Stimulated activated CD4-positive, alpha-beta T cell treated with anti-CD3 and anti-CD28 coated beads, Interleukin-1b, Interleukin-23, amount 100 ng/mL, for 24 hours (primary cell): ENCODE measurements around the gene TNNC2.
"Not testable (repeated sequence)": the region's sequence is repeated elsewhere in the genome, so short reads cannot be mapped to it uniquely, and the experiment has no call there.

Experiments used
- DNase-seq, 4 experiments: peaks; one replicate each; pipeline ENCODE4 v3.0.0-alpha.2; 2020; ENCODE audit warnings: low read depth in 4 of 4, low spot score in 1 of 4

The TNNC2 gene

GRCh38 chr20:45848969-45849582, 22.0 kb upstream of the TNNC2 start:
- DNase-seq, result no peak

- DNase-seq, result no peak
Measured at GRCh38 chr20:45848421-45848820, 21.3 kb upstream of the TNNC2 start.

DNA sequence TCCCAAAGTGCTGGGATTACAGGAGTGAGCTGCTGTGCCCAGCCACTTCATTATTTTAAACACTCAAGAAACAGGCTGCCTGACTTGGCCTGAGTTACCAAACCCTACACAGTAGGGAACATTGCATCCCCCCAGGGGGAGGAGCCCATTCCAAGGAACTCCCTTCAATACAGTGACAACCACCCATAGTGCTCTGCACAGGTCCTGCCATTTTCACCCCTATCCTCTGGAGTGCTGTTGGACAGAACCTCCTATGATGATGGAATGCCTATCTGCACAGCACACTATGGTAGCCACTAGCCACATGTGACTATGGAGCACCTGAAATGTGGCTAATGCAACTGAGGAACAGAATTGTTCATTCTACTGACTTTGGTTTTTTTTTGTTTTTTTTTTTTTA, 18.3 kb upstream of the TNNC2 start:
- DNase-seq, result no peak

DNA sequence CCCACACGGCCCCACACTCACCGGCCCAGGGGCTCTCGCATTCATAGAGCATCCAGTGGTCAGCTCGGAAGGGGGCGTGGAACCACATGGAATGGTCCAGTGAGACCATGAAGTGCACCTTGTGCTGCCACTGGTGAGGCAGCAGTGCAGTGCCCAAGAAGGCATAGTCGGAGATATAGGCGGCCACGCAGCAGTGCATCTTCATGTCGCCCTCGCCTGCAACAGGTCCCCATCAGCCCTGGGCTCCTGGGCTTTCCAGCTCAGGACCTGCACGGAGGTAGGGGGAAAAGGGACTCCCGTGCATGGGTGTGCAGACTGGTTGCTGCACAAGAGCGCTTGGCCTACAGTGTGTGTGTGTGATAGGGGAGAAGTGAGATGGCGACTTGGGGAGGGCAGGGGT, 16.4 kb upstream of the TNNC2 start:
- no peak for DNase-seq

DNA sequence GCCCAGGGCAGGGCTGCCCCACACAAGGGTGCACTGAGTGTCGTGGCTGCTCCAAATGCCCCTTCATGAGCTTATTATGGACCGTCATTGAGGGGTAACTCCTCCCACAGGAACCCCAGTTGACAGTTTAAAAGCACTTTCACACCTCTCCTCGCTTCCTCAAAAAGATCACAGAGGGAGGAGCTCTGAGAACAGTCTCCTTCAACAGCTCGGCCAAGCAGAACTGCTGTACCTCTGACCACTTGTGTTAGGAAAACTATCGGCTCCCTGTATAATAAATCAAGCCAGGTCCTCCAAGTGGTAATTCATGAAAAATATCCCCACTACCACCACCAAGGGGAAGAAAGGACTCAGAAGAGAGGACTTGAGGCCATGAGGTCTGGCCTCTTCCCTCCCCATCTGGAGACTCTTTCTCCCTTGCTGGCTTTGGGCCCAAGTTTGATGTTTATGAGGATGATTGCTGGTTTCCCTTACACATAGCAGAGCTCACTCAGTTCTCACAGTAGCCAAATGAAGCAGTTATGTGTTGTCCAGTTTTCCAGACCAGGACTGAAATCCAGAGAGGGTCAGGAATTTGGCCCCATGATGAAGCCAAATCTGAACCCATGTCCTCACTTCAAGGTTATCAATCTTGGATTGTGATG, 15.2 kb upstream of the TNNC2 start:
- no peak for DNase-seq

GRCh38 chr20:45841407-45842129, 14.5 kb upstream of the TNNC2 start:
- DNase-seq, result no peak

GRCh38 chr20:45840700-45841198, 13.6 kb upstream of the TNNC2 start:
- no peak for DNase-seq

GRCh38 chr20:45836841-45837240, 9.7 kb upstream of the TNNC2 start:
- no peak for DNase-seq

GRCh38 chr20:45835825-45836224, 8.7 kb upstream of the TNNC2 start:
- no peak for DNase-seq

DNA sequence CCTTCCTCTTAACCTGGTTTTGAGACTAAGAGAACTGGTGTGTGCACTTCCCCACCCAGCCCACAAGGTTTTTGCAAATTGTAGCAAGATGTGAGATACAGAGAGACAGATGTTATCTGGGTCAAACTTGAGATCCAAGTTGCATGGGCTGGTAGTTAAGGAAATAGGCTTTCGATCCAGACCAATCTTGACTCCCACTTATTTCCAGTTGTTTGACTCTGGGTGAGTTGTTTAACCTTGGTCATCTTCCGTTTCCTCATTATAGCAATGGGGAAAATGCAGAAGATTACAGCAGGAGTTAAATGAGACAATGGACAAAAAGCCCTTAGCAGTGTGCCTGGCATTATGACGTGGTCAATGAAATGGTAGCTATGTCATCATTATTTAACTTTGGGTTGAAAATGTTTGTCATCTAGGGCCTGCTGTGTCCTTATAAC, 8.2 kb upstream of the TNNC2 start:
- no peak for DNase-seq

GRCh38 chr20:45834797-45835161, 7.7 kb upstream of the TNNC2 start:
- no peak for DNase-seq

- DNase-seq, result peak in 2 of 4 experiments; percentile 28
Measured at GRCh38 chr20:45833883-45834796, 7.0 kb upstream of the TNNC2 start.

- DNase-seq, result peak in 1 of 4 experiments; percentile 14
Measured at GRCh38 chr20:45833030-45833882, 6.1 kb upstream of the TNNC2 start, which contains the start of gene SNX21. Gene SNX21 (plus strand): TSS chr20:45833799. CDS start chr20:45833920, 121 bp downstream.

GRCh38 chr20:45832619-45833018, 5.5 kb upstream of the TNNC2 start:
- DNase-seq, result no peak

- not testable (repeated sequence) for DNase-seq
Measured at GRCh38 chr20:45829673-45830106, 2.6 kb upstream of the TNNC2 start.

DNA sequence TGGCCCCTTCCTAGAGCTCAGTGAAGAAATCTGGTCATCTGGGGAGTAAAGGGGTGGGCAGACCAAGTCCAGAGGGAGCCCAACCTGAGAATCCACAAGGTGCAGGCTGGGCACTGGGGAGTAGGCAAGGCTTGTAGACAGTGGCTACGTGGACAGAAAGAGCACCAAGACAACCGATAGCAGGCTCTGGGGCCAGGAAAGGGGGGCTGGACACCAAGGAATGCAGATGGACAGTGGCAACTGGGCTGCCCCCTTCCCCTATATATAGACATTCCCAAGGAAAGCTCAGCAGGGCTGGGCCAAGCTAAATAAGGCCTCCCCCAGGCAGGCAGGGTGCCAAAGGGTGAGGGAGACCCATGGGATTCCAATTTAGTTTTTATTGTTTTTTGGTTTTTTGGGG, 1.5 kb upstream of the TNNC2 start:
- no peak for DNase-seq

GRCh38 chr20:45827712-45828111, 600 bp upstream of the TNNC2 start:
- DNase-seq, result no peak

GRCh38 chr20:45826381-45827019, 612 bp downstream of the TNNC2 start:
- no peak for DNase-seq
